HG03378 (cell line): ENCODE measurements around the gene CADM2.
"Not testable (repeated sequence)": the region's sequence is repeated elsewhere in the genome, so short reads cannot be mapped to it uniquely, and the experiment has no call there.

Experiments
- ATAC-seq: cut with Tn5 transposase; IDR thresholded peaks from one replicate; pipeline ENCODE4 v1.9.1; 2021; ENCODE audit warnings: mild to moderate bottlenecking, moderate library complexity; ENCODE audit not compliant: unreplicated experiment

The CADM2 gene

DNA sequence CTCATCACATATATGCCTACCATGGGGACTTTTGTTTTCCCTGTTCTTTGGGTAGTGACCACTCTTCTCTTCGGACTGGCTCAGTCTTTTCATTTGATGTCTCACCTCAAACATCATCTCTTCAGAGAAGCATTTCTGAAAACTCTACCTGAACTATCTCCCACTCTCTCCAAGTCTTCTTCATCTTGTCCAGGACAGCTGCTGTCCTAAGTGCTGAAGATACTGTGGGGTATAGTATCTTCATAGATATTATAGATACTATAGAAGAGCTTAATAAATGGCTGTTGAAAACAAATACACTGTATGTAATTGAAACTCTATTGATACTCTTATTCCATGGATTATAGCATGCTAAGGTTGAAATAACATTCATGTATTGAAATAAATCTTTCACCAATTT, 672.3 kb downstream of the CADM2 start:
- ATAC-seq, result no peak

DNA sequence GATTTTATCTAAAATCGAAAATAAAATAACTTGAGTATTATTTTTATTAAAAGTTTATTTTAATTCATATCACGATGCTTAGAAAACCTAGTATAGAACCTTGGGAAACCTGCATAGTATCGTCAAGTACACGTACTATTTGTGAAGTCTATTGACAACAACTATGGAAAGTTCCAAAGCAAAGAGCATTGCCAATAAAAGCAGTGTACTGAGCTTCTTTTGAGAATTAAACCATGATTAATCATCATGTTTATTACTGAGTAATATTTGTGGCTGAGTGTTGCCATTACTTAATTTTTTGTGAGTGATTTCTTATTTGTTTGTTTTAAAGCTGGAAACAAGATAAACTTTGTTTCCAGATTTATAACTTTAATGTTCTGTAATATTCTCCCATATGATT, 674.1 kb downstream of the CADM2 start:
- no peak for ATAC-seq

DNA sequence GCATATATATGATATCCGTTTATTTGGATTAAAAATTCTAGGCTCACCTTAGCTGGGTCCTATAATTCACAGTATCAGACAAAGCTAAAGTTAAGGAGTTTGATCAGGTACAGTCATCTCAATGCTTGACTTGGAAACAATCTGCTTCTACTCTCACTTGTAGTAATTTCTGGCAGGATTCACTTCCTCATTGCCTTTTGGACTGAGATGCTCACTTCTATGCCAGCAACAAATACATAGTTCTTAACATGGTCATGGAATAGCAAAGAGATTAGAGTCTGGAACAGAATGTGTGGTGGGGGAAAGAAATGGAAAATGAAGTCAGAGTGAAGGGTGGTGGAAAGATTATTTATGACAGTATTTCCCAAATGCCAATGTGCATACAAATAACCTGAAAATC, 693.6 kb downstream of the CADM2 start:
- no peak for ATAC-seq

DNA sequence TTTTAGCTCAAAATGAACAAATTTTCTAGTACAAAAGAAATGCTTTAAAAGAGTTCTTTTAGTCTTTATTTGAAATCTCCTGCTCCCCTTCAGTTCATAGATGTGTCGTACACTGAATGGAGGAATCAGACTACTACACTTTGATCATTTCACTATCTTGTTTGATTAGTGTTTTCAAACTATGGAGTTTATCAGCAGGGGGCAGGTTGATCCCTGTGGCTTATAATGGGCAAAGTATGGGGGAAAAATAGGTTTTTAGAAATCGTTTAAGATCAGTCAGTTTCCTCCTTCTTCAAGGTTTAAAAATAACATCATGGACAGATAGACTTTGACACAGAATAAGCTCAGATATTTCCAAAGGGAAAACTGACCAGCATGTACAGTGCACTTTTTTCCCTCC, 701.7 kb downstream of the CADM2 start:
- ATAC-seq, result no peak

DNA sequence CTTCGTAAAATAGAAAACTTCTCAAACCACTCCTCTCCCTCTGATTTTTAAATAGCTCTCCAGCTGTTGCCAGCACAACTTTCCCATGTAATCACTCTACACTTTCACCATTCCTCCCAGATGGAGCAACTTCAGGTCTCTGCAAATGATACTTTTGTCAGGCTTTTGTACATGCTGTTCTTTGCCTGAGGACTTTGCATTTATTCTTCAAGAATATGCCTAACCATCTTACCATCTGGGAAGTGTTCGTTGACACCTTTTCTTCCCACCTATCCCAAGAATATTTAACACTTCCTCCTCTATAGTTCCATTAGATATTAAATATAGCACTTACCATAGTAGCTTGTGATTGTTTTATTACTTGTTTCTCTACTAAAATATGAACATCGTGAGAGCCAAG, 703.7 kb downstream of the CADM2 start:
- ATAC-seq, result no peak

DNA sequence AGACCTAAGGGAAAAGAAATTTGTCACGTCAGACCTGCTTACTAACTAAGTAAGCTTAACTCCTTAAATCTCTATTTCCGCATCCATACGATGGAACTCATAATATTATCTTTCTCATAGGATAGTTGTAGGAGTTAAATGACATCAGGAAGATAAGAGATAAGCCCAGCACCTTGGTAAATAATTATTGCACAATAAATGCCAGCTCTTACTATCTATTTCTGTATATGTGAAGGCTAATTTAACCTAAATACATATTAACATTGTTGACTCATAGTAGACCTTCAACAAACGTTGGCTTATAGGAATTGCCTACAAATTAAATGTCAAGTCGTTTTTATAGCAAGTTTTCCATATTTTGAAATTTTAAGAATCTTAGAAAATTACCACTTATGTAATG, 709.0 kb downstream of the CADM2 start:
- no peak for ATAC-seq

DNA sequence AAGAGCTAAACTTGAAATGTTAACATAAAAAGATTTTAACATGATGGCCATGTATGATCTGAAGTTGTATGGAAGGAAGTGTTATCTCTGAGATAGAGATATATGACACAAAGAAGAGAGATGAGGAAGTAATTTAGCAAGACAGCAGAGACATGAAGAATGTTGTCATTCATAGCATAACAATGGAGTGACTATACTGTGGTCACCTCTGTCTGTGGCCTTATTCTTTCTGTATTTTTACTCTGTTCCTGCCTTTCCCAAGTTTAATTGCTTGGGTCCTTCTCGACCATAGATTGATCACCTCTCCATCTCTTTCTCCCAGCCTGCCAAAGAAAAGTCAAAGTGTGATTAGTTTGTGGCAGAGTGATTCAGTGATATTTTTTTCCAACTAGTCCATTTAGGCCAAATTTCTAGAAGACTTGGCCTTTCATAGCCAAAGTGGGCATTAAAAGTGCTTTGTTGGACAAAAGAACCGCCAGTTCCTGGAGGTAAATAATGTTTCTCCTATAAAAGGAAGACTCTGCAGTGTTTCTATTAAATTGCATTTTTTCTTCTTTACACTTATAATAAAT, 711.9 kb downstream of the CADM2 start:
- no peak for ATAC-seq

DNA sequence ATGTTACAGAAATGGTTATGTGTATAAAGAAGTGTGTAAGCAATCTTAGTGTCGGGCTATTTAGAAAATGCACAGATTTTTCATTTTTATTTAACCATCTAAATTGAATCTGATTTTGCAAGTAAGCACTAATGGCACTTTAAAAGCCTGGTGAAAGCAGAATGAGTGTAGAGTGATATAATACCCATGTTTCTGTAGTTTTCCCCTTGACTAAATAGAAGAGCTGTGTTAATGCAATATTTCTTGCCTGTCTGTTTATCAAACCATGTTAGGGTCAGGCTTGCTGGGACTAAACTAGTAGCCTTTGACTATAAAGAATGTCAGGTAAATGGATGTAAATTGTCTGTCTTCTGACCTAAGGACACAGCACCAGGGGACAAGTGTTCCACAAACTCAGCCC, 714.0 kb downstream of the CADM2 start:
- ATAC-seq, result no peak

DNA sequence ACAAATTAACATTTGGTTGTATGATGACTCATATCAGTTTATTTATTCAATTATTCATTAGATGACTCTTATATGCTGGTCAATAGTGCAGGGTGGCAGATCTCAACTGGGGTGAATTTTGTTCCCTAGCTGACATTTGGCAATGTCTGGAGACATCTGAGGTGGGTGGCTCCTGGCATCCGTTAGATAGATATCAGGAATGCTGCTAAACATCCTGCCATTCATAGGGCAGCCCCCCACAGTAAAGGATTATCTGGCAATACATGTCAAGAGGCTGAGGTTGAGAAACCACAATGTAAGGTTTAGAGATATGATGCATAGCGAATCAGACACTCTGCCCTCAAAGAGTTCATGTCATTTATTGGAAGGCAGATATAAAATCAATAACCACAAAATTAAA, 719.9 kb downstream of the CADM2 start:
- no peak for ATAC-seq

DNA sequence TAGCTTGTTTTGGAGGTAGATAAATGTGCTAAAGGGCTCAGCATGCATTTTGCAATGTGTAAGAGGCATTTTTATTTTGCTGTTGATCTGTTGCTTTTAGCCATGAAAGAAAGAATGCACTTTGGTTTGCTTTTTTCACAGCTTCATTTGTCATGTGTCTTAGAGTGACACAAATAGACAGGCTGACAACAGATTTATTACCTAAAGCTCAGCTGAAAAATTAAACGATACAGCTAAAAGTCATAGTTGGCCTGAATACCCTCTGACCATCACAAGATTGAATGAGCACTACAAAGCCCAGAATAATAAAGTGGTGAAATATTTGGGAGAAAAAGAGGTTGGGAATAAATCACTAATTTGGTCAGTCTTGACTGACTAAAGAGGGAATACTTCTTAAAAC, 723.1 kb downstream of the CADM2 start:
- ATAC-seq, result no peak

DNA sequence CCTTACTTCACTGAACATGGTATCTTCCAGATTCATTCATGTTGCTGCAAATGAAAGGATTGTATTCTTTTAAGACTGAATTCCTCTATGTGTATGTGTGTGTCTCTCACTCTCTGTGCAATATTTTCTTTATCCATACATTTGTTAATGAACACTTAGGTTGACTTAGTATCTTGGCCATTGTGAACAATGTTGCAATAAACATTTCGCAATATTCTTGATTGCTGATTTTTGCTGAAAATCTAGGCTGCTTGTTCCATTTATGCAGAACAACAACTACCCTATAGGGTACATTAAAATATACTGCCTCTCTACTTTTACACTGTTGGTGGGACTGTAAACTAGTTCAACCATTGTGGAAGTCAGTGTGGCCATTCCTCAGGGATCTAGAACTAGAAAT, 732.4 kb downstream of the CADM2 start:
- no peak for ATAC-seq

DNA sequence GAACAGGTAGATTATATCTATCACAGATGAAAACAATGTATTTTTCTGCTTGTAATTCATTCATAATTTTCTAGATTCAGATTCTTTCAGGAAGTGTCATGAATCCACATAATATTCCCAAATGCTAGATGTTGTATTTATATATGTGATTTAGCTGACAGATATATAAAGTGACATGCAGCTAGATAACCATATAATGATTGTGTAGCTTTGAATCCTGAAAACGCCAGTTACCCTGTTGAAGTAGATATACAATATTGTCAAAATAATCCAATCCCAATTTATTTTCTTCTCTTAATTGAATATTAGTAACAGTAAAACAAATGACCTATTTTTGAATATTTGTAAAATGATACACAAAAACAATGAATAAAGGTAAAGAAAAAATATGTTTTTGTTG, 738.4 kb downstream of the CADM2 start:
- no peak for ATAC-seq

DNA sequence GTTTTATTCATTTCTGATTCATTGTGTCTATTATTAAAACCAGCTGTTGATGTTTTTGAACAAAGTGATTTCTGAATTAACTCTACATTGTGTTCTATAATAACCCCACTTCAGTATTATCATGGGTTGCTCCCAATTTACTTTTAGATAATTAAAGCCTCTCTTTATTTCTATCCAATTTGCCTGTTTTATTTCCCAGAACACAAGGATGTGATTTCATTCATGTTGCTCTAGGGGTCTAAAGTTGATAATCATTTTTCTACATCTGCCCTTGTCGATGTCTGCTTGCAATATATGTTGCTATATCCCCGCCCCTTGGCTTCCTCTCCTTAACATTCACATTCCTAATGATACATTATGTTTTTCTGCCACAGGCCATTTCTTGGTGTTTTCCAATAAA, 747.3 kb downstream of the CADM2 start:
- no peak for ATAC-seq

DNA sequence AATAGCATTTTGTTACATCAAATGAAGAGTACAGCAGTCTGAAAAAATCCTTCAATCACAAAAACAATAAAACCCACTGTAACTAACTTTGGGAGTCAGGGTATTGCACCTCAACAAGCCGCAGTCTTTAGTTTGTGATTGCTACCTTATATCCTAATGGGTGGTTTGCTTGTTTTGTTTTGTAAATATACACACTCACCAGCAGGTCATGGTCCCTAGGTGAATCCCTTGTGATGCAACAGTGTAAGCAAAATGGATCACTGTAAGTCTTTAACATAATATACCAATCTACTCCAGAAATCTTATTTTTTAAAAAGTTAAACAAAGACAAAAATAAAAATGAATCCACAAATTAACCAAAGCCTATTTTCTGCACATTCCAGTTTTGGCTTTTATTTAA, 749.5 kb downstream of the CADM2 start:
- not testable (repeated sequence) for ATAC-seq

DNA sequence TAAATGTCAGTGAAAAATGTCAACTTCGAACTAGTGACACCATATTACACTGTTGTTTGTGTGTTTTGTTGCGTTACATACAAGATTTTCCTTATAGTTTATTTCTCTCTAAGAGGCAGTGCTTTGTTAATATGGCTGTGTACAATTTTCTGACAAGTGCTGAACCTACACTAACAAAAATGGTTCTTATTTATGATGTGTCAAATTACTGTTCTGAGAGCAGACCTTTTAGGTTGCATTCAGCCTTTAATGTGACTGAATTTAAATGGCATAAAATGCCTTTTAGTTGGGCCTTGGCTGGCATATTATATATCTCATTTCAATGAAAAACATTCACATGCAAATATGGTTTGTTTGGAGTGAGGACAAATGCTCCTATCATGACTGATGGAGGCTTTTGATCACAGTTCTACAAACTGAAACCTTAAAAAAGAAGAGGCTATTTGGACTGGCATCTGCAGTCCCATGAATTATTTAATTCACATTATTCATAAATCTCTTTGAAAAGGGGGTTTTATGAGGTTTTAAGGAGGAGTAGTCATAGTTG, 750.6 kb downstream of the CADM2 start:
- no peak for ATAC-seq

DNA sequence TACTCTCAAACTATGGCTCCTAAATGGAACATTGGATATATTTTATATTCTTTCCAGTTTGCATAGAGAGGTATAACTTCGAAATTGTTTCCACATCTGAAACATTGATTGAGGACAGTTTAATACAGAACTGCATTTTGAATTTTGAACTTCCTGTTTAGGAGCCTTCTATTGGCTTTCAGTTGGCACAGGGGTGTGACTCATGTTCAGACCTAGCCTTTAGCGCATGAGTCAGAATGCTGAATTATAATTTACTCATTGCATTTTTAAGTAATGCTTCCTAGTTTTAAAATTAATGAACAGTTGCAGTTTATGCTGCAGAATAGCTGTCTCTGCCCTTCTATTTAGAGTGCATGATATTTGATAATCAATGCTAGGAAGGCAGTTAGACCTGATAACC, 751.7 kb downstream of the CADM2 start:
- no peak for ATAC-seq

DNA sequence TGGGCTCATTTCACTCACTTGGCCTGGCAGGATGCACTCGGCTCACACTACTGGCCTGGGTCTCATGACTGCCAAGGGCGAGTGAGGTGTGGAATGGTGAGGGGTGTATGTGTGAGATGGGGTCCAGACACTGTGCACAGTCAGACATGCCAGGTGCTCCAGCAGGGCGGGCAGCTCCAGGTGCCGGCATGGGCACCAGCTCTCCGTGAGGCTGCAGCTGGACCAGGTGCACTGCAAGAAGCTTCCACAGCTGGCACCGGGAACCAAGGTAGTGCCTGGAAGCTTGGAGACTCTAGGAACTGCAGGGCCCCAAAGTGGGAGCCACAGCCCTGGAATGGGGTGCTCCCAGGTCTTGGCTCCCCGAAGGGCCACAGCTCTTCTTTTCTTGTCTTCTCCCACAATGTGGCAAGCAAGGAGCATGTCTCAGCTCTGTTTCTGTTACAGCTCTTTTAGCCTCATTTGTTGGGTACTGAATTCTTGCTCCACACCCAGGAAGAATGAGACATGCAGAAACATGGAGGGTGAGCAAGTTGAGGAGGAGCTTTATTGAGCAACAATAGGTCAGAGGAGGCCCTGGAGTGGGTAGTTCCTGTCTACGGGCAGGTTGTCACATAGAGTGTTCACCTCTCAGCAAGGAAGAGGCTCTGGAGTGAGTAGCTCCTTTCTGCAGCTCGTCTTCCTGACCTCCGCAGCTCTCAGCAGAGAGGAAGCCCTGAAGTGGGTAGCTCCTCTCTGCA, 762.8 kb downstream of the CADM2 start:
- ATAC-seq, result no peak

DNA sequence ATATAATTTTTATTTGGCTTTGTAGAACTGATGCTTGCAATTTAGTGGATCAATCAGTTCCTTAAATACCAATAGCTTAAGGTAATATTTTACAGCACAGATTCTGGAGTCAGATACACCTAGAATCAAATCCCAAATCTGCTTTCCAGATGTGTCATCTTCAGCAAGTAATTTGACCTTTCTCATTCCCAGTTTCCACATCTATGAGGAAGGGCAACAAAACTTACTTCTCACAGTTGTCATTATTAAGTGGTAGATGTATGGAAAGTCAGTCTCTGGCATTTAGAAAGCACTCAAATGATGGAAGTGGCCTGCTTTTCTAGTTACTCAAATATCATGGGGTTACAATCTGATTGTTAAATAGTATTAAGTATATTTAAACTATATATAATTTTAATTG, 767.0 kb downstream of the CADM2 start:
- no peak for ATAC-seq

DNA sequence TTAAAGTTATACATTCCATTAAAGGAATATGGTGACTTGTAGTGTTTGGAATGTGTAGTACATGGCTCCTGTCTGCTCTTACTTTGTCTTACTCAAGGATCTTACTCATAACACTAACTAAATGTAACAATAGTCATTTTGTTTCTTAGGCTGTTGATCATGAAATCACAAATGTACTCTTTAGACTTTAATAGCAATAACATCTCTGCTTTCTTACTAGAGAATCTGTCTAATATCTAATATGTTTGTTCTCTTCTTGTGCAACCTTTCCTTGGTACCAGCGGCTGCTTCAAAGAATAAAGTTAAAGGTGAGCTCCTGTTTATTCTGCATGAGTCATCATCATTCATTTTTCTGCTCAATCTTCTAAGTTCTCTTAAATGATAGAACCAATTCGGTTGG, 767.5 kb downstream of the CADM2 start:
- no peak for ATAC-seq

DNA sequence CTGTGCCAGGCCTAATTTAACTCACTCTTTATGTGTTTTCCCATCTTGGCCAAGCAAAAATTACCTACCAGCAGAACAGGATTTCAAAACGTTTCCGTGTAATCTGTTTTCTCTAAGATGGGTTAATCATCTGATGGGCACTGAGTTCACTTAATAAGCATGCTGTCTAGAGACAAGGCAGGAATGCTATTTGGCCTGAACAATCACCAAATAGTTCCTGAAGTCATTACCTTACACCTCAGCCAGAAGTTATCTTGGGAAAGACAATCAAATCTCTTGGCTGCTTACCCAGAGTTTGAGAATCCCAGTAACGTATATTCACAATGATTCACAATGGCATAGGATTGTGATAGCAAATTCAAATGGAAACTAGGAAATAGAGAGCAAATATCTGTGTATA, 779.1 kb downstream of the CADM2 start:
- ATAC-seq, result no peak

DNA sequence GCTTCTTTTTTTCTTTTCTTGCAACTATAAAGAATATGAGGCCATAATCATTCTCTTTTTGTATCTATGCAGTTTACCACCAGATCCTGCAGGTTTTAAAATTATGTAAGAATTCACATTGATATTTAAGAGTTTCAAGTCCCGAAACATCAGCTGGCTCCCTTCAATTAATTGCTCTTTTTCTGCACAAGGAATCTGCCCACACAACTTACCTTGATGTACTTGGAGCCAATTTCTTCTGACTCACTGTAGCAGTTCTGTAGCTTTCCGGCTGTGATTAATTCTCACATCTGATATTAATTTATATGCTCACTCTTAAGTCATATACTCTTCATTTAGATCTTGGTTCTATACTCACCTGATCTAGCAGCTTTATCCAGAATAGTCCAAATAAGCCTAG, 781.8 kb downstream of the CADM2 start:
- ATAC-seq, result no peak

DNA sequence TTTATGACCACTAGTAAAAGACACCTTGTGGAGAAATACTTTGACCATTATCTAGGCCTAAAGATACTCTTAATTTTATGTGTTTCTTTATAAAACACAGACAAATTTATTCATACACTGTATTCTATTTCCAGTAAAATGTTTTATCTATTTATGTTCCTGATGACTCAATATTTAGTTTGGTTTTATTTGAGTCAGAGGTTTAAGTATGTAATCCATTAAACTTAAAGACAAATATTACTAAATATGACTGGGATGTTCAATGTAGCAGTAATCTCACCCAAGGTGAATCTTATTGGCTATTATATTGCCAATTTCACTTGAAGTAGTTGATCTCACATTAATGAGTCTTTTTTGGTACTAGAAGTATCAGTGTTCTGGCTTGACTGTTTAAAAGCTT, 799.7 kb downstream of the CADM2 start:
- ATAC-seq, result no peak

DNA sequence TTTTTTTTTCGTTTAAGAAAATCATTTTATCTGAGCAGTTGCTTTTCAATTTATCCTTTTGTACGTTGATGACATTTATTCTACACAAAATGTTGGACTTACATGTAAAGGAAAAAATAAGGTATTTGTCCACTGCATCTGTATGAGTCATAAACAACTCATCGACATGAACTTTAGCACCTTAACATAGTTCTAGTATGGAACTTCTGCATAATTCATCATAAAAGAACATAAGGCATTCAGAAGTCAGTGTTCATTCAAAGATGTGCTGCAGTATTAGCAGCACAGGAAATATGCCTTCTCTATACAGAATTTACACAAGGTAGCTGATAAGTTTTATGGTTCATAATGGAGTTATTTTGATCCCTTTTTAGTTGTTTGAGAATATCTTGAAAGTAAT, 801.6 kb downstream of the CADM2 start:
- no peak for ATAC-seq
